IMR-90 (cell line): ENCODE measurements around the gene RABEP1. TPM values are rescaled to one million over a fixed set of nuclear protein-coding genes. Genes with fewer than 3 reads are reported as not detected.

Source experiments
- ATAC-seq: fragments of 200-7000 bp; cut with Tn5 transposase; 2 replicates; pipeline ENCODE4 v1.9.1; 2020; ENCODE audit warnings: low read depth, mild to moderate bottlenecking, moderate library complexity
- BruUV-seq: library from RNA; stranded (reverse); fragments of 400-500 nt; replicated peaks from 2 replicates; lab custom pipeline; 2021; lab: Mats Ljungman, UMichigan
- CTCF ChIA-PET: fragments of 300-600 bp; formaldehyde crosslinking; extraction: SDS; loops from one replicate; lab custom pipeline; 2021; ENCODE audit warnings: antibody characterized with exemption; lab: Yijun Ruan, JAX
- POLR2A ChIA-PET: fragments of 300-600 bp; sonication (Branson Sonifier 250); formaldehyde crosslinking; loops from one replicate; lab custom pipeline; 2022; ENCODE audit warnings: antibody characterized with exemption; ENCODE audit not compliant: unreplicated experiment; lab: Charles Lee
- DNase-seq: peaks from one replicate; pipeline ENCODE4 v3.0.0; 2013
- H2AFZ ChIP-seq: replicated peaks from 2 replicates; pipeline ENCODE3; 2013; ENCODE audit warnings: low read length, mild to moderate bottlenecking; ENCODE audit not compliant: poor library complexity
- H2AK5ac ChIP-seq: 2 replicates; pipeline ENCODE4 v1.6.1; 2013; ENCODE audit warnings: low read depth, low read length, inconsistent platforms
- H2AK9ac ChIP-seq: replicated peaks from 2 replicates; pipeline ENCODE3; 2013; ENCODE audit warnings: mild to moderate bottlenecking, low read depth, low read length, moderate library complexity; ENCODE audit not compliant: poor library complexity
- H2BK120ac ChIP-seq: 2 replicates; pipeline ENCODE4 v1.6.1; 2013; ENCODE audit warnings: low read depth, low read length, inconsistent platforms
- H2BK15ac ChIP-seq: 3 replicates; pipeline ENCODE4 v1.6.1; 2013; ENCODE audit warnings: low read depth, low read length, inconsistent platforms
- H2BK20ac ChIP-seq: 2 replicates; pipeline ENCODE4 v1.6.1; 2013; ENCODE audit warnings: low read depth, mild to moderate bottlenecking, inconsistent platforms, low read length, moderate library complexity
- H2BK5ac ChIP-seq: 2 replicates; pipeline ENCODE4 v1.6.1; 2013; ENCODE audit warnings: mild to moderate bottlenecking, low read depth, low read length, inconsistent platforms; ENCODE audit not compliant: poor library complexity, severe bottlenecking
- H3K14ac ChIP-seq: replicated peaks from 2 replicates; pipeline ENCODE4 v1.6.1; 2013; ENCODE audit warnings: low read depth, low read length, inconsistent platforms
- H3K18ac ChIP-seq: 2 replicates; pipeline ENCODE4 v1.6.1; 2013; ENCODE audit warnings: low read depth, low read length, control low read depth
- H3K23ac ChIP-seq: 2 replicates; pipeline ENCODE4 v1.6.1; 2013; ENCODE audit warnings: low read depth, low read length, inconsistent platforms
- H3K27ac ChIP-seq: 2 replicates; pipeline ENCODE4 v1.5.1; 2013; ENCODE audit warnings: mild to moderate bottlenecking, control low read depth, low read length; ENCODE audit not compliant: insufficient read depth
- H3K27me3 ChIP-seq: 2 replicates; pipeline ENCODE4 v1.6.1; 2013; ENCODE audit warnings: low read length; ENCODE audit not compliant: control insufficient read depth, insufficient read depth
- H3K36me3 ChIP-seq: 2 replicates; pipeline ENCODE4 v1.6.1; 2013; ENCODE audit warnings: low read length, mixed read lengths; ENCODE audit not compliant: control insufficient read depth, insufficient read depth
- H3K4ac ChIP-seq: 2 replicates; pipeline ENCODE4 v1.6.1; 2013; ENCODE audit warnings: low read depth, low read length, inconsistent platforms
- H3K4me1 ChIP-seq: 2 replicates; pipeline ENCODE4 v1.6.1; 2013; ENCODE audit warnings: low read length, mixed read lengths; ENCODE audit not compliant: control insufficient read depth, insufficient read depth
- H3K4me2 ChIP-seq: 2 replicates; pipeline ENCODE4 v1.6.1; 2013; ENCODE audit warnings: low read depth, mild to moderate bottlenecking, control low read depth, low read length, moderate library complexity
- H3K4me3 ChIP-seq: 2 replicates; pipeline ENCODE4 v1.5.1; 2013; ENCODE audit warnings: low read depth, mild to moderate bottlenecking, control low read depth, low read length, moderate library complexity; ENCODE audit not compliant: insufficient read depth
- H3K56ac ChIP-seq: 2 replicates; pipeline ENCODE4 v1.6.1; 2013; ENCODE audit warnings: low read length, inconsistent platforms; ENCODE audit not compliant: insufficient read depth; ENCODE audit errors: extremely low read depth
- H3K79me1 ChIP-seq, 2 experiments: 2 replicates each; pipeline ENCODE4 v1.6.1; 2013; ENCODE audit warnings: low read length in 2 of 2, inconsistent platforms in 1 of 2, low read depth in 1 of 2
- H3K9ac ChIP-seq: 2 replicates; pipeline ENCODE4 v1.6.1; 2013; ENCODE audit warnings: low read depth, low read length, control low read depth
- H3K9me1 ChIP-seq: 2 replicates; pipeline ENCODE4 v1.6.1; 2013; ENCODE audit warnings: low read length, inconsistent platforms; ENCODE audit not compliant: insufficient read depth
- H3K9me3 ChIP-seq: 2 replicates; pipeline ENCODE4 v1.6.1; 2013; ENCODE audit warnings: low read length; ENCODE audit not compliant: control insufficient read depth, insufficient read depth
- H4K20me1 ChIP-seq: 2 replicates; pipeline ENCODE4 v1.6.1; 2013; ENCODE audit warnings: low read length, inconsistent platforms; ENCODE audit not compliant: insufficient read depth
- H4K5ac ChIP-seq: 2 replicates; pipeline ENCODE4 v1.6.1; 2013; ENCODE audit warnings: mild to moderate bottlenecking, low read depth, low read length, control low read depth
- H4K8ac ChIP-seq, 2 experiments: 2 replicates each; pipeline ENCODE4 v1.6.1; 2013; ENCODE audit warnings: low read depth in 2 of 2, low read length in 2 of 2, control low read depth in 1 of 2, inconsistent platforms in 1 of 2
- H4K91ac ChIP-seq: 2 replicates; pipeline ENCODE4 v1.6.1; 2013; ENCODE audit warnings: low read depth, low read length, inconsistent platforms; ENCODE audit not compliant: insufficient read depth
- BHLHE40 ChIP-seq: fragments of 150-350 bp; IDR thresholded peaks from 2 replicates; pipeline ENCODE4 v1.6.1; 2016; ENCODE audit warnings: mild to moderate bottlenecking, low read depth, low read length
- CEBPB ChIP-seq: IDR thresholded peaks from 2 replicates; pipeline ENCODE4 v1.6.1; 2012; ENCODE audit warnings: low read depth, low read length, improper control_type of control experiment
- ELK1 ChIP-seq: fragments of 150-350 bp; IDR thresholded peaks from 2 replicates; pipeline ENCODE4 v1.6.1; 2016; ENCODE audit warnings: low read depth, mild to moderate bottlenecking, low read length, moderate library complexity, borderline replicate concordance
- FOS ChIP-seq: fragments of 150-350 bp; IDR thresholded peaks from 2 replicates; pipeline ENCODE4 v1.6.1; 2016; ENCODE audit warnings: low read depth, low read length
- MAFK ChIP-seq: IDR thresholded peaks from 2 replicates; pipeline ENCODE4 v1.6.1; 2012; ENCODE audit warnings: low read depth, low read length, improper control_type of control experiment
- MAZ ChIP-seq: IDR thresholded peaks from 2 replicates; pipeline ENCODE4 v1.6.1; 2012; ENCODE audit warnings: low read depth, mild to moderate bottlenecking, low read length, improper control_type of control experiment, moderate library complexity, borderline replicate concordance
- MXI1 ChIP-seq: IDR thresholded peaks from 2 replicates; pipeline ENCODE4 v1.6.1; 2012; ENCODE audit warnings: low read depth, mild to moderate bottlenecking, low read length, moderate library complexity, borderline replicate concordance
- RAD21 ChIP-seq: IDR thresholded peaks from 2 replicates; pipeline ENCODE4 v1.6.1; 2012; ENCODE audit warnings: low read length, improper control_type of control experiment
- SMC3 ChIP-seq: fragments of 150-350 bp; IDR thresholded peaks from 2 replicates; pipeline ENCODE4 v1.6.1; 2016; ENCODE audit warnings: low read depth, mild to moderate bottlenecking, antibody characterized with exemption, low read length, moderate library complexity
- WGBS, 2 experiments: methylation state at CpG; one replicate each; pipeline versions ENCODE4 v1.1.5 to v1.1.7; 2013; ENCODE audit warnings: missing lambda C conversion rate in 2 of 2; ENCODE audit not compliant: insufficient read length in 1 of 2; ENCODE audit errors: extremely low coverage in 2 of 2; 5-methylcytosine and 5-hydroxymethylcytosine counted together
- dilution Hi-C: fragments of 300-500 bp; cut with HindIII; formaldehyde crosslinking; loops from one replicate; pipeline ENCODE4 v1.14.3; 2018; ENCODE audit warnings: low sequenced_read_pairs; ENCODE audit not compliant: unreplicated experiment
- in situ Hi-C: fragments of 300-500 bp; cut with MboI; formaldehyde crosslinking; loops from 3 replicates; pipeline ENCODE4 v1.14.3; 2019; ENCODE audit warnings: low sequenced_read_pairs, inconsistent platforms, mixed read lengths
- intact Hi-C: fragments of 100-400 bp; cut with micrococcal nuclease; formaldehyde crosslinking; loops from 2 replicates; pipeline ENCODE4 v1.10.0; 2022
- polyA plus RNA-seq, 3 experiments: library from polyadenylated mRNA; depleted of rRNA; stranded (reverse); fragments of >200 nt; gene quantifications; 2 replicates each; pipeline ENCODE4 v1.2.3, GENCODE V29; 2012; ENCODE audit warnings: low replicate concordance in 1 of 3
- total RNA-seq: library from RNA; depleted of rRNA; stranded (reverse); fragments of >200 nt; gene quantifications from 2 replicates; pipeline ENCODE4 v1.2.3, GENCODE V29; 2012
- TF ChIP-seq, protein P1 (sequence below): conservative IDR thresholded peaks from 2 replicates; pipeline ENCODE4 v1.5.1; 2012; ENCODE audit warnings: mild to moderate bottlenecking, low read depth, low read length, improper control_type of control experiment

The RABEP1 gene
- total and polyA plus RNA-seq, 2 of the 4 experiments (the other 2 are of a cell fraction) = 15.3 to 38.2 TPM

- no peak for ATAC-seq
- H3K4me3 ChIP-seq = no peak overlapping the region
- H3K4me2 ChIP-seq = no peak overlapping the region
- H3K4ac ChIP-seq = no peak overlapping the region
- H2BK120ac ChIP-seq = no peak overlapping the region
- peaks cover 6% of the 10 kb centered on the region for H3K27me3 ChIP-seq
- no peak overlapping the region for H2AK9ac ChIP-seq
- H2AK5ac ChIP-seq = no peak overlapping the region
- dilution Hi-C loops = no loop called here
- H3K27ac ChIP-seq = no peak overlapping the region
- ChIA-PET POLR2A (no interaction called here), CTCF (interaction anchor here (0.5 to 1.3 kb wide), 3 partner anchors 47 to 192 kb away, joined by 3 to 5 read pairs (median 4); partner anchors contain the start of gene C1QBP)
- intact Hi-C loops = loop anchor here (5.0 to 10.0 kb wide), 2 partner anchors 120 to 1187 kb away; partner anchors contain the start of gene AIPL1
- no peak overlapping the region for H2AFZ ChIP-seq
- no CpG with 5 or more reads among the region's 8 CpGs for WGBS, 2 experiments
- H3K9me1 ChIP-seq = no peaks in the 10 kb centered on the region
- H3K9me3 ChIP-seq = no peaks in the 10 kb centered on the region
- no peak overlapping the region for H3K56ac ChIP-seq
- TF ChIP-seq, protein P1, sequence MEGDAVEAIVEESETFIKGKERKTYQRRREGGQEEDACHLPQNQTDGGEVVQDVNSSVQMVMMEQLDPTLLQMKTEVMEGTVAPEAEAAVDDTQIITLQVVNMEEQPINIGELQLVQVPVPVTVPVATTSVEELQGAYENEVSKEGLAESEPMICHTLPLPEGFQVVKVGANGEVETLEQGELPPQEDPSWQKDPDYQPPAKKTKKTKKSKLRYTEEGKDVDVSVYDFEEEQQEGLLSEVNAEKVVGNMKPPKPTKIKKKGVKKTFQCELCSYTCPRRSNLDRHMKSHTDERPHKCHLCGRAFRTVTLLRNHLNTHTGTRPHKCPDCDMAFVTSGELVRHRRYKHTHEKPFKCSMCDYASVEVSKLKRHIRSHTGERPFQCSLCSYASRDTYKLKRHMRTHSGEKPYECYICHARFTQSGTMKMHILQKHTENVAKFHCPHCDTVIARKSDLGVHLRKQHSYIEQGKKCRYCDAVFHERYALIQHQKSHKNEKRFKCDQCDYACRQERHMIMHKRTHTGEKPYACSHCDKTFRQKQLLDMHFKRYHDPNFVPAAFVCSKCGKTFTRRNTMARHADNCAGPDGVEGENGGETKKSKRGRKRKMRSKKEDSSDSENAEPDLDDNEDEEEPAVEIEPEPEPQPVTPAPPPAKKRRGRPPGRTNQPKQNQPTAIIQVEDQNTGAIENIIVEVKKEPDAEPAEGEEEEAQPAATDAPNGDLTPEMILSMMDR = no peak
- no peak for TF ChIP-seq ELK1
- TF ChIP-seq BHLHE40 = no peak
- TF ChIP-seq CEBPB = no peak
- TF ChIP-seq MXI1 = no peak
- no peak for TF ChIP-seq MAZ
- no peak for TF ChIP-seq FOS
- no peak for TF ChIP-seq RAD21
- no peak for TF ChIP-seq SMC3
- TF ChIP-seq MAFK = no peak
- no peaks in the 10 kb centered on the region for H3K4me1 ChIP-seq
- no peaks in the 10 kb centered on the region for H3K36me3 ChIP-seq
- no peak overlapping the region for H3K18ac ChIP-seq
- no peak overlapping the region for H4K5ac ChIP-seq
- H3K23ac ChIP-seq = no peak overlapping the region
- in situ Hi-C loops = loop anchor here (5.0 to 25.0 kb wide), 2 partner anchors 195 to 1190 kb away; partner anchors contain the start of genes AIPL1 and PIMREG
- no peak overlapping the region for H2BK5ac ChIP-seq
- no peak overlapping the region for H2BK15ac ChIP-seq
- H2BK20ac ChIP-seq = no peak overlapping the region
- BruUV-seq = no TSS peak
- no peak overlapping the region for H3K14ac ChIP-seq
- no peak for DNase-seq
- H4K8ac ChIP-seq = no peak overlapping the region
- H4K91ac ChIP-seq = no peak overlapping the region
- H3K79me1 ChIP-seq = no peaks in the 10 kb centered on the region
- H4K20me1 ChIP-seq = no peaks in the 10 kb centered on the region
- H3K9ac ChIP-seq = no peak overlapping the region
Measured at GRCh38 chr17:5247621-5248020, 34.5 kb upstream of the RABEP1 start.
